Activated T-helper 2 cell treated with anti-CD3 and anti-CD28 coated beads, Interferon-gamma antibody, Interleukin-2, Interleukin-4, amounts not matched to agents 10 μg/mL and 5 μg/mL and 100 μg/mL, durations not matched to agents 14 hours and 24 hours and 36 hours (primary cell): ENCODE data around the gene TCF7. TPM values are rescaled to one million over a fixed set of nuclear protein-coding genes. Genes with fewer than 3 reads are reported as not detected.

Experiments
- DNase-seq: peaks from one replicate; pipeline ENCODE4 v3.0.0; 2021; ENCODE audit warnings: low spot score
- H3K27ac Mint-ChIP-seq: one replicate; pipeline ENCODE4 v1.8.0; 2021; ENCODE audit warnings: mixed read lengths
- H3K27me3 Mint-ChIP-seq: one replicate; pipeline ENCODE4 v1.8.0; 2021; ENCODE audit warnings: low read depth, mixed read lengths
- H3K36me3 Mint-ChIP-seq: one replicate; pipeline ENCODE4 v1.8.0; 2021; ENCODE audit warnings: low read depth, mixed read lengths
- H3K4me1 Mint-ChIP-seq: one replicate; pipeline ENCODE4 v1.8.0; 2021; ENCODE audit warnings: low read depth, mixed read lengths
- H3K4me3 Mint-ChIP-seq: one replicate; pipeline ENCODE4 v1.8.0; 2021; ENCODE audit warnings: low read depth, mild to moderate bottlenecking, moderate library complexity, mixed read lengths
- H3K9me3 Mint-ChIP-seq: one replicate; pipeline ENCODE4 v1.8.0; 2021; ENCODE audit warnings: mixed read lengths
- intact Hi-C: fragments of 100-400 bp; cut with micrococcal nuclease; formaldehyde crosslinking; loops from one replicate; pipeline ENCODE4 v1.15.1; 2023
- total RNA-seq: library from RNA; stranded (reverse); gene quantifications from 2 replicates; pipeline ENCODE4 v1.2.3, GENCODE V29; 2022

TCF7 gene
- total RNA-seq, 1 donor from 2014 or later, result 10.0 TPM

- no peak overlapping the region for H3K4me3 Mint-ChIP-seq
- H3K36me3 Mint-ChIP-seq, result no peaks in the 10 kb centered on the region
- H3K9me3 Mint-ChIP-seq, result no peaks in the 10 kb centered on the region
- no peak for DNase-seq
- intact Hi-C loops, result no loop called here
- H3K27ac Mint-ChIP-seq, result no peak overlapping the region
- peaks cover 29% of the 10 kb centered on the region for H3K27me3 Mint-ChIP-seq
- peaks cover 37% of the 10 kb centered on the region for H3K4me1 Mint-ChIP-seq
Observed at GRCh38 chr5:134083517-134083916, 31.0 kb upstream of the TCF7 start.

- Mint-ChIP-seq H3K27me3 (peaks cover 34% of the 10 kb centered on the region), H3K4me1 (peaks cover 39% of the 10 kb centered on the region), H3K4me3 (no peak overlapping the region), H3K36me3 (no peaks in the 10 kb centered on the region), H3K27ac (no peak overlapping the region), H3K9me3 (no peaks in the 10 kb centered on the region)
- no peak for DNase-seq
- intact Hi-C loops, result no loop called here
Observed at GRCh38 chr5:134084022-134084565, 30.4 kb upstream of the TCF7 start.

- Mint-ChIP-seq H3K27me3 (peaks cover 36% of the 10 kb centered on the region), H3K27ac (no peak overlapping the region), H3K9me3 (no peaks in the 10 kb centered on the region), H3K4me1 (peaks cover 35% of the 10 kb centered on the region), H3K36me3 (no peaks in the 10 kb centered on the region), H3K4me3 (no peak overlapping the region)
- DNase-seq, result no peak
- intact Hi-C loops, result no loop called here
Observed at GRCh38 chr5:134084570-134084969, 29.9 kb upstream of the TCF7 start.

- intact Hi-C loops, result no loop called here
- peaks cover 42% of the 10 kb centered on the region for H3K27me3 Mint-ChIP-seq
- H3K4me1 Mint-ChIP-seq, result peaks cover 34% of the 10 kb centered on the region
- no peak overlapping the region for H3K4me3 Mint-ChIP-seq
- H3K27ac Mint-ChIP-seq, result no peak overlapping the region
- H3K9me3 Mint-ChIP-seq, result no peaks in the 10 kb centered on the region
- H3K36me3 Mint-ChIP-seq, result no peaks in the 10 kb centered on the region
- DNase-seq, result no peak
Observed at GRCh38 chr5:134085411-134085810, 29.1 kb upstream of the TCF7 start.

- Mint-ChIP-seq H3K9me3 (no peaks in the 10 kb centered on the region), H3K4me3 (peak overlapping the region; percentile 31), H3K4me1 (peaks cover 42% of the 10 kb centered on the region), H3K27ac (peak overlapping the region; percentile 76), H3K27me3 (peaks cover 51% of the 10 kb centered on the region), H3K36me3 (no peaks in the 10 kb centered on the region)
- DNase-seq, result no peak
- intact Hi-C loops, result loop anchor here (1.0 to 2.0 kb wide), 2 partner anchors 26 to 46 kb away; no protein-coding TSS in a partner anchor
Observed at GRCh38 chr5:134086225-134086942, 28.1 kb upstream of the TCF7 start.

GRCh38 chr5:134086943-134087305 lies 27.6 kb upstream of the TCF7 start:
- intact Hi-C loops, result loop anchor here (1.0 to 2.0 kb wide), 5 partner anchors 13 to 48 kb away; no protein-coding TSS in a partner anchor
- H3K36me3 Mint-ChIP-seq, result no peaks in the 10 kb centered on the region
- H3K27ac Mint-ChIP-seq, result peak overlapping the region; percentile 76
- H3K27me3 Mint-ChIP-seq, result peaks cover 57% of the 10 kb centered on the region
- peak; percentile 76 for DNase-seq
- H3K4me1 Mint-ChIP-seq, result peaks cover 46% of the 10 kb centered on the region
- no peaks in the 10 kb centered on the region for H3K9me3 Mint-ChIP-seq
- peak overlapping the region; percentile 31 for H3K4me3 Mint-ChIP-seq

GRCh38 chr5:134088291-134088690 lies 26.2 kb upstream of the TCF7 start:
- intact Hi-C loops, result no loop called here
- H3K4me3 Mint-ChIP-seq, result no peak overlapping the region
- peaks cover 49% of the 10 kb centered on the region for H3K4me1 Mint-ChIP-seq
- no peak overlapping the region for H3K27ac Mint-ChIP-seq
- peaks cover 61% of the 10 kb centered on the region for H3K27me3 Mint-ChIP-seq
- no peak for DNase-seq
- no peaks in the 10 kb centered on the region for H3K36me3 Mint-ChIP-seq
- no peaks in the 10 kb centered on the region for H3K9me3 Mint-ChIP-seq

GRCh38 chr5:134088994-134089560 lies 25.4 kb upstream of the TCF7 start:
- intact Hi-C loops, result no loop called here
- Mint-ChIP-seq H3K36me3 (no peaks in the 10 kb centered on the region), H3K4me1 (peaks cover 46% of the 10 kb centered on the region), H3K9me3 (no peaks in the 10 kb centered on the region), H3K4me3 (no peak overlapping the region), H3K27me3 (peaks cover 62% of the 10 kb centered on the region), H3K27ac (no peak overlapping the region)
- DNase-seq, result no peak

- H3K27ac Mint-ChIP-seq, result no peak overlapping the region
- no peak overlapping the region for H3K4me3 Mint-ChIP-seq
- no peaks in the 10 kb centered on the region for H3K36me3 Mint-ChIP-seq
- no peak for DNase-seq
- peaks cover 61% of the 10 kb centered on the region for H3K27me3 Mint-ChIP-seq
- intact Hi-C loops, result no loop called here
- peaks cover 44% of the 10 kb centered on the region for H3K4me1 Mint-ChIP-seq
- no peaks in the 10 kb centered on the region for H3K9me3 Mint-ChIP-seq
Observed at GRCh38 chr5:134090522-134090921, 24.0 kb upstream of the TCF7 start.

GRCh38 chr5:134091626-134092121 lies 22.8 kb upstream of the TCF7 start:
- no peaks in the 10 kb centered on the region for H3K36me3 Mint-ChIP-seq
- no peak overlapping the region for H3K27ac Mint-ChIP-seq
- peaks cover 66% of the 10 kb centered on the region for H3K27me3 Mint-ChIP-seq
- peaks cover 39% of the 10 kb centered on the region for H3K4me1 Mint-ChIP-seq
- no peak overlapping the region for H3K4me3 Mint-ChIP-seq
- no peak for DNase-seq
- H3K9me3 Mint-ChIP-seq, result no peaks in the 10 kb centered on the region
- intact Hi-C loops, result no loop called here

- Mint-ChIP-seq H3K27ac (no peak overlapping the region), H3K36me3 (no peaks in the 10 kb centered on the region), H3K4me1 (peaks cover 31% of the 10 kb centered on the region), H3K27me3 (peaks cover 73% of the 10 kb centered on the region), H3K9me3 (no peaks in the 10 kb centered on the region), H3K4me3 (no peak overlapping the region)
- DNase-seq, result no peak
- intact Hi-C loops, result no loop called here
Observed at GRCh38 chr5:134092875-134093274, 21.6 kb upstream of the TCF7 start.

- Mint-ChIP-seq H3K27ac (no peak overlapping the region), H3K27me3 (peaks cover 70% of the 10 kb centered on the region), H3K9me3 (no peaks in the 10 kb centered on the region), H3K36me3 (no peaks in the 10 kb centered on the region), H3K4me3 (no peak overlapping the region), H3K4me1 (peaks cover 30% of the 10 kb centered on the region)
- intact Hi-C loops, result no loop called here
- no peak for DNase-seq
Observed at GRCh38 chr5:134093351-134093750, 21.1 kb upstream of the TCF7 start.

GRCh38 chr5:134095293-134095692 lies 19.2 kb upstream of the TCF7 start:
- Mint-ChIP-seq H3K27ac (no peak overlapping the region), H3K4me1 (peaks cover 35% of the 10 kb centered on the region), H3K36me3 (no peaks in the 10 kb centered on the region), H3K9me3 (no peaks in the 10 kb centered on the region), H3K27me3 (peaks cover 59% of the 10 kb centered on the region), H3K4me3 (no peak overlapping the region)
- no peak for DNase-seq
- intact Hi-C loops, result no loop called here
